DND-41 (cell line): ENCODE results near the gene MLIP.

Experiments
- ATAC-seq: fragments of 200-7000 bp; cut with Tn5 transposase; 3 replicates; pipeline ENCODE4 v1.9.1; 2021; ENCODE audit warnings: low read depth; ENCODE audit not compliant: insufficient read depth
- DNase-seq: peaks from one replicate; pipeline ENCODE4 v3.0.0-alpha.2; 2020
- H2AFZ ChIP-seq: 2 replicates; pipeline ENCODE4 v1.6.0; 2012; ENCODE audit warnings: low read depth, low read length
- H3K27ac ChIP-seq: 2 replicates; pipeline ENCODE4 v1.5.1; 2012; ENCODE audit warnings: low read length, inconsistent platforms
- H3K27me3 ChIP-seq: fragments of 200-600 bp; sonication (generic); 2 replicates; pipeline ENCODE4 v1.6.0; 2012; ENCODE audit warnings: low read length, mild to moderate bottlenecking, inconsistent platforms; ENCODE audit not compliant: insufficient read depth, poor library complexity
- H3K36me3 ChIP-seq: 2 replicates; pipeline ENCODE4 v1.5.1; 2012; ENCODE audit warnings: low read length, inconsistent platforms; ENCODE audit not compliant: insufficient read depth
- H3K4me1 ChIP-seq: 2 replicates; pipeline ENCODE4 v1.5.1; 2012; ENCODE audit warnings: mild to moderate bottlenecking, low read length; ENCODE audit not compliant: insufficient read depth
- H3K4me2 ChIP-seq: 2 replicates; pipeline ENCODE4 v1.6.0; 2012; ENCODE audit warnings: mild to moderate bottlenecking, moderate library complexity, low read length, inconsistent platforms; ENCODE audit not compliant: insufficient read depth
- H3K4me3 ChIP-seq, 2 experiments: fragments of 200-600 bp in 1 of 2; shearing (Covaris generic) in 1 of 2; 2 replicates each; pipeline ENCODE4 v1.5.1; 2012 to 2016; ENCODE audit warnings: inconsistent platforms in 2 of 2, low read length in 2 of 2, mild to moderate bottlenecking in 2 of 2, low read depth in 1 of 2, moderate library complexity in 1 of 2
- H3K79me2 ChIP-seq: 2 replicates; pipeline ENCODE4 v1.6.0; 2012; ENCODE audit warnings: low read length, inconsistent platforms; ENCODE audit not compliant: insufficient read depth
- H3K9ac ChIP-seq: 2 replicates; pipeline ENCODE4 v1.6.0; 2012; ENCODE audit warnings: low read depth, mild to moderate bottlenecking, inconsistent platforms, low read length, moderate library complexity
- H3K9me3 ChIP-seq: 2 replicates; pipeline ENCODE4 v1.5.1; 2012; ENCODE audit warnings: low read length, moderate library complexity, mild to moderate bottlenecking, inconsistent platforms; ENCODE audit not compliant: insufficient read depth, severe bottlenecking
- H4K20me1 ChIP-seq: 2 replicates; pipeline ENCODE4 v1.6.0; 2012; ENCODE audit warnings: low read length; ENCODE audit not compliant: insufficient read depth
- EZH2 ChIP-seq: IDR thresholded peaks from 3 replicates; pipeline ENCODE4 v1.6.1; 2012; ENCODE audit warnings: borderline replicate concordance, low read depth, mild to moderate bottlenecking, moderate library complexity, low read length, inconsistent platforms; ENCODE audit not compliant: severe bottlenecking
- TF ChIP-seq, protein P1 (sequence below): IDR thresholded peaks from 2 replicates; pipeline ENCODE4 v1.5.1; 2012; ENCODE audit warnings: borderline replicate concordance, low read length, moderate library complexity, mild to moderate bottlenecking; ENCODE audit not compliant: poor library complexity, severe bottlenecking; ENCODE audit errors: extremely low read depth

Gene MLIP

DNA sequence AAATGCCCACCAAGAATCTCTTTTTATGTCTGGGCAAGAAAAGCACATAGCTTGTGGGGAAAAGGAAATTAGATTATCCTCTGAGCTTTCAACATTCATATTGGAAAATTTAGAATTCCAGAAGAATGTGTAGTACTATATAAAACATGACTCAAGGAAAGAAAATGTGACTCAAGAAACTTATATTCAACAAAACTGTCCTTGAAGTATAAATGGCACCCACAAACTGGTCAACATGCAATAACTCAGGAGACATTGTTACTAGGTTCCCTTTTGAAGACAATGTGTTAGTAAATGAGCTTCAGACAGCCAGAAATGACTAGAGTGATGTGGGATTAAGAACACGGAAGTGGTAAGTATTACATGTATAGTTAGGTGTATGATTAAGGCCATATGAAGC is 170.9 kb downstream of the MLIP start:
- TF ChIP-seq EZH2 = no peak
- TF ChIP-seq, protein P1, sequence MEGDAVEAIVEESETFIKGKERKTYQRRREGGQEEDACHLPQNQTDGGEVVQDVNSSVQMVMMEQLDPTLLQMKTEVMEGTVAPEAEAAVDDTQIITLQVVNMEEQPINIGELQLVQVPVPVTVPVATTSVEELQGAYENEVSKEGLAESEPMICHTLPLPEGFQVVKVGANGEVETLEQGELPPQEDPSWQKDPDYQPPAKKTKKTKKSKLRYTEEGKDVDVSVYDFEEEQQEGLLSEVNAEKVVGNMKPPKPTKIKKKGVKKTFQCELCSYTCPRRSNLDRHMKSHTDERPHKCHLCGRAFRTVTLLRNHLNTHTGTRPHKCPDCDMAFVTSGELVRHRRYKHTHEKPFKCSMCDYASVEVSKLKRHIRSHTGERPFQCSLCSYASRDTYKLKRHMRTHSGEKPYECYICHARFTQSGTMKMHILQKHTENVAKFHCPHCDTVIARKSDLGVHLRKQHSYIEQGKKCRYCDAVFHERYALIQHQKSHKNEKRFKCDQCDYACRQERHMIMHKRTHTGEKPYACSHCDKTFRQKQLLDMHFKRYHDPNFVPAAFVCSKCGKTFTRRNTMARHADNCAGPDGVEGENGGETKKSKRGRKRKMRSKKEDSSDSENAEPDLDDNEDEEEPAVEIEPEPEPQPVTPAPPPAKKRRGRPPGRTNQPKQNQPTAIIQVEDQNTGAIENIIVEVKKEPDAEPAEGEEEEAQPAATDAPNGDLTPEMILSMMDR = no peak
- H3K9me3 ChIP-seq = no peaks in the 10 kb centered on the region
- no peak overlapping the region for H2AFZ ChIP-seq
- DNase-seq = no peak
- ATAC-seq = no peak
- H3K4me1 ChIP-seq = no peaks in the 10 kb centered on the region
- no peaks in the 10 kb centered on the region for H3K79me2 ChIP-seq
- no peak overlapping the region for H3K4me2 ChIP-seq
- H3K27ac ChIP-seq = no peak overlapping the region
- no peaks in the 10 kb centered on the region for H3K27me3 ChIP-seq
- H3K4me3 ChIP-seq = no peak overlapping the region
- H3K9ac ChIP-seq = no peak overlapping the region
- no peaks in the 10 kb centered on the region for H4K20me1 ChIP-seq
- H3K36me3 ChIP-seq = no peaks in the 10 kb centered on the region

- TF ChIP-seq, protein P1 = no peak
- no peak for TF ChIP-seq EZH2
- Histone ChIP-seq H4K20me1 (no peaks in the 10 kb centered on the region), H2AFZ (no peak overlapping the region), H3K9ac (no peak overlapping the region), H3K4me2 (no peak overlapping the region), H3K27ac (no peak overlapping the region), H3K27me3 (no peaks in the 10 kb centered on the region), H3K4me3 (no peak overlapping the region), H3K9me3 (no peaks in the 10 kb centered on the region), H3K4me1 (no peaks in the 10 kb centered on the region), H3K36me3 (no peaks in the 10 kb centered on the region), H3K79me2 (no peaks in the 10 kb centered on the region)
- ATAC-seq (no peak), DNase-seq (no peak)
Observed at GRCh38 chr6:54284161-54284860, 173.1 kb downstream of the MLIP start.

GRCh38 chr6:54285595-54285994 is 174.4 kb downstream of the MLIP start:
- Histone ChIP-seq H3K27ac (no peak overlapping the region), H3K9ac (no peak overlapping the region), H3K27me3 (no peaks in the 10 kb centered on the region), H2AFZ (no peak overlapping the region), H3K4me2 (no peak overlapping the region), H3K36me3 (no peaks in the 10 kb centered on the region), H3K79me2 (no peaks in the 10 kb centered on the region), H3K9me3 (no peaks in the 10 kb centered on the region), H4K20me1 (no peaks in the 10 kb centered on the region), H3K4me1 (no peaks in the 10 kb centered on the region), H3K4me3 (no peak overlapping the region)
- TF ChIP-seq EZH2 = no peak
- TF ChIP-seq, protein P1 = no peak
- DNase-seq (no peak), ATAC-seq (no peak)
